GM18868 (cell line): ENCODE results near the gene TPCN1.

Experiments
- ATAC-seq: cut with Tn5 transposase; IDR thresholded peaks from one replicate; pipeline ENCODE4 v1.9.1; 2021; ENCODE audit warnings: mild to moderate bottlenecking, moderate library complexity; ENCODE audit not compliant: unreplicated experiment

The TPCN1 gene

GRCh38 chr12:113222730-113223531, 1.7 kb downstream of the TPCN1 start:
- no peak for ATAC-seq

- ATAC-seq, result no peak
Observed at GRCh38 chr12:113224955-113225354, 3.7 kb downstream of the TPCN1 start.

- no peak for ATAC-seq
Observed at GRCh38 chr12:113226696-113227568, 5.7 kb downstream of the TPCN1 start.

- ATAC-seq, result no peak
Observed at GRCh38 chr12:113227686-113228391, 6.6 kb downstream of the TPCN1 start.

- no peak for ATAC-seq
Observed at GRCh38 chr12:113228394-113229028, 7.2 kb downstream of the TPCN1 start.

GRCh38 chr12:113230315-113231234, 9.3 kb downstream of the TPCN1 start:
- peak; percentile 21 for ATAC-seq

GRCh38 chr12:113231235-113232088, 10.2 kb downstream of the TPCN1 start:
- ATAC-seq, result no peak

- ATAC-seq, result no peak
Observed at GRCh38 chr12:113232089-113232839, 11.0 kb downstream of the TPCN1 start.

GRCh38 chr12:113232840-113233585, 11.7 kb downstream of the TPCN1 start:
- peak; percentile 58 for ATAC-seq

- ATAC-seq, result no peak
Observed at GRCh38 chr12:113233967-113234366, 12.7 kb downstream of the TPCN1 start.

GRCh38 chr12:113234483-113234882, 13.2 kb downstream of the TPCN1 start:
- ATAC-seq, result no peak

GRCh38 chr12:113235976-113236375, 14.7 kb downstream of the TPCN1 start:
- no peak for ATAC-seq

- ATAC-seq, result no peak
Observed at GRCh38 chr12:113236539-113237399, 15.5 kb downstream of the TPCN1 start.

GRCh38 chr12:113237748-113238147, 16.5 kb downstream of the TPCN1 start:
- no peak for ATAC-seq

- ATAC-seq, result no peak
Observed at GRCh38 chr12:113238309-113238708, 17.0 kb downstream of the TPCN1 start.

- no peak for ATAC-seq
Observed at GRCh38 chr12:113239288-113239771, 18.1 kb downstream of the TPCN1 start.
